GM19324 (cell line): ENCODE measurements around the gene SAPCD1.
A peak's percentile ranks its signal among the peaks of the same experiment; 100 is the strongest.
"Not testable (repeated sequence)": the region's sequence is repeated elsewhere in the genome, so short reads cannot be mapped to it uniquely, and the experiment has no call there.

Experiments
- ATAC-seq: cut with Tn5 transposase; IDR thresholded peaks from one replicate; pipeline ENCODE4 v1.9.1; 2021; ENCODE audit warnings: mild to moderate bottlenecking, moderate library complexity; ENCODE audit not compliant: unreplicated experiment, low FRiP score

Gene SAPCD1

GRCh38 chr6:31776485-31776988 is 14.1 kb downstream of the SAPCD1 start:
- no peak for ATAC-seq

GRCh38 chr6:31776989-31777666 is 14.7 kb downstream of the SAPCD1 start, which contains the start of gene VWA7:
Gene VWA7, minus strand, starts transcription at chr6:31777328. Its CDS starts 549 bp downstream, at chr6:31776779.
- peak; percentile 57 for ATAC-seq

- ATAC-seq, result no peak
These were observed 15.2 kb downstream of the SAPCD1 start for GRCh38 chr6:31777667-31778050.

- no peak for ATAC-seq
These were observed 15.7 kb downstream of the SAPCD1 start for GRCh38 chr6:31778193-31778592.

- ATAC-seq, result no peak
These were observed 16.8 kb downstream of the SAPCD1 start for GRCh38 chr6:31778999-31779885.

- no peak for ATAC-seq
These were observed 17.5 kb downstream of the SAPCD1 start for GRCh38 chr6:31779908-31780307.

GRCh38 chr6:31780507-31781243 is 18.2 kb downstream of the SAPCD1 start:
- ATAC-seq, result no peak

- no peak for ATAC-seq
These were observed 19.0 kb downstream of the SAPCD1 start for GRCh38 chr6:31781244-31782125.

GRCh38 chr6:31782126-31782855 is 19.8 kb downstream of the SAPCD1 start:
- ATAC-seq, result no peak

GRCh38 chr6:31784098-31784925 is 21.9 kb downstream of the SAPCD1 start:
- ATAC-seq, result no peak

GRCh38 chr6:31785475-31785874 is 23.0 kb downstream of the SAPCD1 start:
- no peak for ATAC-seq

GRCh38 chr6:31791324-31792089 is 29.1 kb downstream of the SAPCD1 start:
- no peak for ATAC-seq

GRCh38 chr6:31792090-31792374 is 29.6 kb downstream of the SAPCD1 start:
- ATAC-seq, result no peak

GRCh38 chr6:31792761-31793171 is 30.3 kb downstream of the SAPCD1 start:
- no peak for ATAC-seq

GRCh38 chr6:31793927-31794245 is 31.4 kb downstream of the SAPCD1 start:
- ATAC-seq, result not testable (repeated sequence)

GRCh38 chr6:31794294-31794865 is 31.9 kb downstream of the SAPCD1 start:
- ATAC-seq, result no peak

GRCh38 chr6:31794866-31795615 is 32.6 kb downstream of the SAPCD1 start:
- ATAC-seq, result no peak
